Heart left ventricle (tissue), 13 donors: ENCODE measurements around the gene ACADSB.

Experiments
- POLR2A ChIP-seq, 2 donors: fragments of 450-650 bp; IDR thresholded peaks; one replicate each; pipeline ENCODE4 v1.6.1; 2017; ENCODE audit warnings: antibody characterized with exemption in 2 of 2, mild to moderate bottlenecking in 2 of 2, moderate library complexity in 2 of 2
- TF ChIP-seq, protein P1 (sequence below), 12 donors: fragments of 200-600 bp; sonication (generic) in 4 of 12; IDR thresholded peaks; one replicate each; pipeline versions ENCODE4 v1.5.0 to v1.8.0; 2018 to 2022; ENCODE audit warnings: antibody characterized with exemption in 12 of 12, mild to moderate bottlenecking in 5 of 12
- donor health status: ischemic (EF 13 %, LVEDD 7.1; RV severe dilation, severe dysfunction).
- donor health status: DM: no; HTN: yes; CAD: no.
- donor health status: DM: no; HTN: no; CAD: no.
- donor health status: ischemic (EF 25% LVEDD 6.9; RV normal size, moderate dysfunction).
- donor health status: ischemic (EF 25% LVEDD 5.7; RV mildly dilated, moderate dysfunction).
- donor health status: ischemic (EF 35%, LVEDD 5.7; RV mildly dilated, moderate dysfunction).
- donor health status: nonischemic (EF 11% LVEDD 7.7; RV severe dilation, severe dysfunction).
- donor health status: DM: yes; HTN: yes; CAD: no.
- donor health status: PGD.
- donor health status: ischemic (EF 29% LVEDD 5.4; RV normal size, mild dysfunction).
- donor health status: nonischemic (EF 23%, LVEDD 6.1; RV moderate dilation, normal function).

DNA sequence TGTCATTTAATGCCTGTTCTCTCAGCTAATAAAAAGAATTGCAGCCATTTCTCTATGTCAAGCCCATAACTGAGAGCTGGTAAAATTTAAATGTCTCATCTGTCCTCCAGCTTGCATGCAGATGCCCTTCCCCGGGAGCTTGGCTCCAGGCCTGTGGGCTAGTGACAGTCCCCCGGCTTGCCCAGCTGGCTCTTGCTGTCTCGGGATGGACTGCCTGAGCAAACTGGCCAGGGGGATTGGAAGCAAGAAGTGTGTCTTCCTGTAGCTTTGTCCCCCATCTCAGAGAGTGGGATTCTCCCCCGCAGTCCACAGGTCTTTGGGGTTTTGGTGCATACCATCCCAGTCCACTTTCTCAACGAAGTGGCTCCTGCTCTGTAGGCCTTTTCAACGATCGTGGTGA is 73.1 kb downstream of the ACADSB start:
- no peak for TF ChIP-seq POLR2A (IDR thresholded peaks at IDR 0.05)
- TF ChIP-seq, protein P1, sequence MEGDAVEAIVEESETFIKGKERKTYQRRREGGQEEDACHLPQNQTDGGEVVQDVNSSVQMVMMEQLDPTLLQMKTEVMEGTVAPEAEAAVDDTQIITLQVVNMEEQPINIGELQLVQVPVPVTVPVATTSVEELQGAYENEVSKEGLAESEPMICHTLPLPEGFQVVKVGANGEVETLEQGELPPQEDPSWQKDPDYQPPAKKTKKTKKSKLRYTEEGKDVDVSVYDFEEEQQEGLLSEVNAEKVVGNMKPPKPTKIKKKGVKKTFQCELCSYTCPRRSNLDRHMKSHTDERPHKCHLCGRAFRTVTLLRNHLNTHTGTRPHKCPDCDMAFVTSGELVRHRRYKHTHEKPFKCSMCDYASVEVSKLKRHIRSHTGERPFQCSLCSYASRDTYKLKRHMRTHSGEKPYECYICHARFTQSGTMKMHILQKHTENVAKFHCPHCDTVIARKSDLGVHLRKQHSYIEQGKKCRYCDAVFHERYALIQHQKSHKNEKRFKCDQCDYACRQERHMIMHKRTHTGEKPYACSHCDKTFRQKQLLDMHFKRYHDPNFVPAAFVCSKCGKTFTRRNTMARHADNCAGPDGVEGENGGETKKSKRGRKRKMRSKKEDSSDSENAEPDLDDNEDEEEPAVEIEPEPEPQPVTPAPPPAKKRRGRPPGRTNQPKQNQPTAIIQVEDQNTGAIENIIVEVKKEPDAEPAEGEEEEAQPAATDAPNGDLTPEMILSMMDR (IDR thresholded peaks at IDR 0.05), result no peak
